ENCODE measurements around the gene DDX53.

DDX53 gene

DNA sequence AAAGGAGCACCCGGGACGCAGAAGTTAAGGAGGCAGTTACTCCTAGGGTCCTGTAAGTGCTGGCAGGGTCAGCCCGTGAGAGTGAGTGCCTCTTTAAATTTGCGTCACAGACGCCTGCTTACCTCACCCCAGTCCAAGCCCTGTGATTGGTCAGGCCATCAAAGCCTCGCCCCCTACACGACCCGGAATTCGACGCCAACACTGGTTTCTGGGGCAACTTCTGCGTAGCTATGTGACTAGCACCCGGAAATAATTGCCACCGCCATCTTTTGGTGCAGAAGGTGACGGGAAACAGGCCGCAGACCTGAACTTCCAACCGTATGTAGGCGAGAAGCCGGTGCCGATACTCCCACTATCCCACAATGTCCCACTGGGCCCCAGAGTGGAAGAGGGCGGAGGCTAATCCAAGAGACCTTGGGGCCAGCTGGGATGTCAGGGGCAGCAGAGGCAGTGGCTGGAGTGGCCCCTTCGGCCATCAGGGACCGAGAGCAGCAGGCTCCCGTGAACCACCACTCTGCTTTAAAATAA lies at the start of gene DDX53:
TSS of gene DDX53 (plus strand) at position 265 of the 528 bp plus-strand sequence. CDS start at position 363, 98 bp downstream.
- DNase-seq (ENCODE audit: low spot score): no peak

DNA sequence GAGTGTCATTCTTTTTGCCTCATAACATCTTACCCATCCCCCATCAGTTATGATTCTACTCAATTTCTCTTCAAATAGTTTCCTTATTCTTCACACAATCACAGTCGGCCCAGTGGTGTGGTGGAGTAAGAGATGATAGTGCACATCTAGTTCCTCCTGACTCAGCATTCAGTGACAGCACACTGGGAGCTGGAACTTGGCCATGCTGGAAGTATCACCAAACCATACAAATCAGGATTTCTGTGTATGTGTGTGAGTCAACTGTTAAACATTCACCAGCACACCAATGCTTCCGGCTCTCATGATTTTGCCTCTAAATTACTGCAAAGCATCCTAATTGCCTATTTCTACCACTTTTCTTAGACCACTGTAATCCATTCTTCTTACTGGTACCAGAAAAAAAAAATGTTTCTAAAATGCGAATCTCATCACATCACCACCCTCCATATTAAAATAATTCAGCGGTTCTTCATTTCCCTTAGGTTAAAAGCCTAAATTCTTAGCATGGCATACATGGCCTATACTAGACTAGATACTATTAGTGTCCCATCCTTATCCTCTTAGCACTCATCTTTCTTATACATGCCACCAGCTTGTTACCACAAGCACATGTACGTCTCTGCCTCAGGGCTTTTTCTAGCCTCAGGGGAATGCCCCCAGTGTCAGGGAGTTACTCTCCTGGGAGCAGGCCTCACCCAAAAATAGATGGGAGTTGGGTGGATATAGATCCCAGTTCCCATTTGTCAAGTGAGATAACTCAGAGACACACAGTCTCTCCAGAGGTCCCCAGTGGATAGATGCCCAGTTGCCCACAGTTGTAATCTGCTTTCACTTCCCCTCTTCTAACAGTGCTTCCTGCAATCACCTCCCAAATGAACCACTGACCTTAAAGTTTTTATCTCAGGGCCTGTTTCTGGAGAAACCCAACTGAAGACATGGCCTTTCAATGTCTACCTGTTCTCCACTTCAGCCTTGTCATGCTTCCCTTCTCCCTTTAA lies 49.2 kb upstream of the DDX53 start:
- peak; percentile 2 for DNase-seq (ENCODE audit: low spot score)

DNA sequence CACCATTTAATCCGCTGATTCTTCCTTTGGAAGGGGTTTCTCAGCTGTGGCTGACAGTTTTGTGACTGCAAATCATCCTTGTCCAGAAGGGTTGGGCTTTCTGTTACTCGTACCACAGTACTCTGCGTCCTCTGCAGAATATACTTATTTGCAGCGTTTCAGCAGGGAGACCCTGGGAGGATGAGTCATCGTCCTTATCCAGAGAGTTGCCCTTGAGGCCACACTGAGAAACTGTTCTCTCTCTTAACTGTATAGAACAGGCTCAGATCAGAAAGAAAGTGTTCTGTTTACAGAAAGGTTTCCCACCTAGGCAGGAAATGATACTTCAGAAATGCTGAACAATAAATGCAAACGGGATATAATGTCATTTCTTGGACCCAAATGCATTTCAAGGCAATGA lies 47.8 kb upstream of the DDX53 start:
- no peak for DNase-seq (ENCODE audit: low spot score)

- DNase-seq (ENCODE audit: low spot score): no peak
Measured at GRCh38 chrX:22958250-22958649, 41.5 kb upstream of the DDX53 start.

- DNase-seq (ENCODE audit: low spot score): no peak
Measured at GRCh38 chrX:22959204-22959920, 40.4 kb upstream of the DDX53 start.

GRCh38 chrX:22963196-22963595 lies 36.6 kb upstream of the DDX53 start:
- DNase-seq (ENCODE audit: low spot score): no peak

- no peak for DNase-seq (ENCODE audit: low spot score)
Measured at GRCh38 chrX:22968494-22968893, 31.3 kb upstream of the DDX53 start.

DNA sequence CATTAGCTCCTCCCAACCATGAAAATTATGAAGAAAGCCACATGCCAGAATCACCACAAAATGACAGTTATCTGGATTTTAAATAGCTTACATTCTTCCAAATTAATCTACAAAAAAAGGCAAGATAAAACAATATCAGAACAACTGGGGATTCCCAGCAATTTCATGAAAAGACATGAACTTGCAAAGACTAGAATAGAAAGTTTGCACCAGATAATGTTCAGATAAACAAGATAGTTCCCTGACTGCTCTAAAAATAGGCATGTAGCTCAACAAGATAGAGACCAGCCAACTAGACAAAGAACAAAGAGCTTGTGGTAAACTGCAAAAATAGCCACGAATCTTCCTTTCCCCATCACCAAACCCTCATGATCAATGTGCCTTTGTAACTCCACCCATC lies 30.3 kb upstream of the DDX53 start:
- DNase-seq (ENCODE audit: low spot score): no peak

DNA sequence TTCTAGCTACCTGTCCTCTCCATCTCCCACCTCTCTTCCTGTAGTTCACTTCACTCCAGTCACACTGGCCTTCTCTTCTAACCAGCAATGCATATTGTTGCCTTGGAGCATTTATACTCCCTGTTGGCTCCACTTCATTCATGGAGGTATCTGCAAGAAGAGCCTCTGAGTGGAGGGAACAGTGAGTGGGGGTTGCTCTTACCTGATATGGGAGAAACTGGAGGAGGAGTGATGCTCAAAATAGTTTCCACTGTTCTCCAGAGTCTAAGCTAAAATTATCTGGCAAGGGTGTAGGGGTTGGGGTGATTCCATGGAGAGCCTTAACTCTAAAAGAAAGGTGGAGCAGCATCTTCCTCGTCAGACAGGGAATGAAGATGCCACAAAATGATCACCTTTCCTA lies 28.9 kb upstream of the DDX53 start:
- no peak for DNase-seq (ENCODE audit: low spot score)

DNA sequence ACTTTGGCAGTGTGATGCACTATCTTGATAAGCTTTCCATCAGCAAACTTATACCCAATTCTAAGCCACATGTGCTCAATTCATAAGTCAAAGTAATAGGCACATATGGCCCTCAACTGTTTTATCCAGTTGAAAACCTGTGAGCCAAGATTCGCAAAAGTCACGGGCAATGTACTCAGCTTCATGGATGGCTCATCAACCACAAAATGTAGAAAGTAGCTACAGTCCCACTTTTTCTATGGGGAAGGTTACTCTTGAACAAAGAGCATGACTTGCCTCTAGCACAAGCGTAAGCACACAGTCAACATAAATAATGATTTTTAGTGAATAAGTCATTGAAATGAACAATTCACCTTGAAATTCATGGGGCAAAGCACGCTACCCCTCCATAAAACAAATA lies 25.1 kb upstream of the DDX53 start:
- DNase-seq (ENCODE audit: low spot score): no peak

DNA sequence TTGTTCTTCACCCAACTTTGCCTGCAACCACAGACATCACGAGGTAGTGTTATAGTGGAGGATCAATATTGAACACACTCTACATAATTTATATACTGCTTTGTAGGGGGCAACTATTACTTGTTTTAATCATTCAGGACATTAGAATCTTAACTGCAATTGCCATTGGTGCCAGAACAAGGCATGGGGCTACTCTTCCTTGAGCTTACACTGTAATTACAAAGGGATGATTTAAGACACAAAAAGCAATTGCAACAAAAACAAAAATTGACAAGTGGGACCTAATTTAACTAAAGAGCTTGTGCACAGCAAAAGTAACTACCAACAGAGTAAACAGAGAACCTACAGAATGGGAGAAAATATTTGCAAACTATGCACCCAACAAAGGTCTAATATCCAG lies 24.0 kb upstream of the DDX53 start:
- DNase-seq (ENCODE audit: low spot score): no peak

DNA sequence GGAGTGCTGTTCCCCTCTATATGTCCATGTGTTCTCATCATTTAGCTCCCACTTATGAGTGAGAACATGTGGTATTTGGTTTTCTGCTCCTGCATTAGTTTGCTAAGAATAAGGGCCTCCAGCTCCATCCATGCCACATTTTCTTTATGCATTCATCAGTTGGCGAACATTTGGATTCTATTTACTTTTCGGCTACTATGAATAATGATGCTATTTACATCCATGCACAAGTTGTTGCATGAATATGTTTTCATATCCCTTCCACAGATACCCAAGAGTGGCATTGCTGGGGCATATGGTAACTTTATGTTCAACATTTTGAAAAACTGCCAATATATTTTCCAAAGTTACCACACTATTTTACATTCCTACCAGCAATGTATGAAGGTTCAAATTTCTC lies 13.8 kb upstream of the DDX53 start:
- DNase-seq (ENCODE audit: low spot score): no peak

GRCh38 chrX:22987452-22987851 lies 12.3 kb upstream of the DDX53 start:
- no peak for DNase-seq (ENCODE audit: low spot score)

DNA sequence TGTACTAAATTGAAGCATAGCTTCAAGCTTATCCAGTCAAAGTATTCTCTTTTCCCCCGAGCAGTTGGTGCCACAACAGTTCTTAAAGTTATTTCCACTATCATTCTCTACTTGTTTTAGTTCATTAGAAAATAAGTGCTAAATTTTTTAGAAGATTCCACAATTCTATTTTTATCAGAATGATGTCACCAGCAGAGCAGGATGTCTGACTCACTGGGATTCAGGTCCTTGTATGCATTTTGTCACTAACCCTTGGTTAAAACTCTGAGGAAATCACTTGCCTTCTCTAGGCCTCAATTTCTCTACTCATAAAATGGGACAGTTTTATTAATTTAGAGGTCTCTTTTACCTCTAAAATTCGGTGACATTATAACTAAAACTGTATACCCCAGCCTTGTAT lies 3.4 kb downstream of the DDX53 start:
- DNase-seq (ENCODE audit: low spot score): peak; percentile 9

GRCh38 chrX:23008431-23009099 lies 8.8 kb downstream of the DDX53 start:
- DNase-seq (ENCODE audit: low spot score): no peak

- DNase-seq (ENCODE audit: low spot score): no peak
Measured at GRCh38 chrX:23012162-23012561, 12.4 kb downstream of the DDX53 start.

DNA sequence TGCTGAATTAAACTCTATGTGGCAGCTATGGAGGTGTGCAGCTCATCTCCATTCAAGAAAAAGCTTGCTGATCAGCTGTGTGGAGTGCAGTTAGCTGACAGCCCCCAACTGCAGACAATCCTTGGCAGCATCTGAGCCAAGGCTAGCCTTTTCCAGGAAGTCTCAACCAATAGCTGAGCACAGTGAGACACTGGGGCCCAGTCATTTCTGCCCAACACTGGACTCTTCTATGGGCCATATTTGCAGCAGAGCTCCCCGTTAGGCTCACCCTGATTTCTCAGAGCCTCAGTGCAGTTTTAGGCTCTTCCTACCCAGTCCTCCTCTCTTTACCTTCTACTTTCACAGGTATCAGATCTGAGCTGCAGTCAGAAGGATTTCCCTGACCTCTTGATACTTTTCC lies 12.9 kb downstream of the DDX53 start:
- DNase-seq (ENCODE audit: low spot score): no peak

DNA sequence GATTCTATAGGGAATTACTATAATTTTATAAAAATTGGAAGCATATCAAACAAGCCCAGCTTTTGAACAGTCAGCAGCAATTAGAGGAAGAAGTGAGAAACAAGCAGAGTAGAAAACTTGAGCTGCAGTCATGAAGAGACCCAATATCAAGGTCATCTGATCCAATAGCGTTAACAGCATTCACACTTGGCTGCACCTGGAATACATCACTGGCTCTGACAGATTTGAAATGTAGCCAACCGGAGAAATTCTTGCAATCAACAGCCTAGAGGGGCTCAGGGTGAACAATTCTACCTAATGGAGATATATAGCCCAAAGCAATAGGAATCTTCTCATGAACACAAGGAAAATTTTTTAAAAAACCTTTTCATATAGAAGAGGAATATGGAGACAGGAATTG lies 13.6 kb downstream of the DDX53 start:
- DNase-seq (ENCODE audit: low spot score): no peak

DNA sequence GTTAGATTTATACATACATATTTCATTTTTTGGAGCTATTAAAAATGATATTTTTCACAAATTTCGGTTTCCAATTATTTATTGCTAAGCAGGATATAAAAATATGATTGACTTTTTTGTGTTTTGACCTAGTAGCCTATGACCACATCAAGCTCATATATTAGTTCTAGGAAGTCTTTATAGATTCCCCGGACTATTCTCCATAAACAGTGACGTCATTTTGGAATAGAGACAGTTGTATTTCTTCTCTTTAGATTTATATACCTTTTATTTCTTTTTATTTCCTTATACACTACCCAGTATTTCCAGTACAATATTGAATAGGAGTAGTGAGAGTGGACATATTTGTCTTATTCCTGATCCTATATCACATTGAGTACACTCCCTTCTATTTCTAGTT lies 31.8 kb downstream of the DDX53 start:
- DNase-seq (ENCODE audit: low spot score): no peak

DNA sequence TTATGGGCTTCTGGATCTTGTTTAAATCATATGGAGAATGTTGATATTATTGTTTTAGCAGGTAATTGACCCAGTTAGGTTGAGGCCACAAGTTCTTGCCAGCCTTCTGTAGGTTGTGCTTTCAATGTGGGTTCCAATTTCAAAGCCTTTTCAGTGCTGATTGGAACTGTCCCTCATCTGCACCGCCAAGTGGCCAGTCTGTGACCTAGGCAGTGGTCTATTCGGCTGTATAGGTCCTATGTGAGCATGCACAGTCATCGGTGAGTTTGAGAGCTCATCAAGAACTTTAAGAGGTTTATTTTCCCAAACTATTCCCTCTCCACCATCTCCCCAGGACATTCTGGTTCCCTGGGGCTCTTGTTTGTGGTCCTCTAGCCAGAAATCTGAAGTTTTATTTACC lies 35.7 kb downstream of the DDX53 start:
- no peak for DNase-seq (ENCODE audit: low spot score)

DNA sequence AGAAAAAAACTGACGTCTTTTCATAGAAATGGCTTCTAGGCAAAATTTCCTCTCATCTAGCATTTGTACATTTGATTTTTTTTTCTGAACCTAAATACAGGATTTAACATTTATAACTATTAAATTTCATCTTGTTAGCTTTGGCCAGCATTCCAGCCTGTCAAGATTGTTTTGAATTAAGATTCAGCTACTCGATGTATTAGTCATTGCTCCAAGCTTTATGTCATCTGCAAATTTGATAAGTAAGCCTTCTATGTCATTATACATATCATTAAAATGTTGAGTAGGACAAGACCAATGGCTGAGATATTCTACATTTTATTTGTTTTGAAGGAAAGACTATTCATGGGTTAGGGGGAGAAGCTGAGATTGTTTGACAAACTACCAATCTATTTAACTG lies 46.7 kb downstream of the DDX53 start:
- DNase-seq (ENCODE audit: low spot score): no peak

GRCh38 chrX:23048806-23049573 lies 49.2 kb downstream of the DDX53 start:
- no peak for DNase-seq (ENCODE audit: low spot score)

Measured in AG08395 (cell line).